Measurements from ENCODE around the gene OR6C76.

GRCh38 chr12:55396326-55396725, 29.7 kb upstream of the OR6C76 start:
- no peak for TF ChIP-seq POLR2A (IDR thresholded peaks at IDR 0.05)
- no peak for TF ChIP-seq CTCF (IDR thresholded peaks at IDR 0.05)

All from heart left ventricle (tissue), 13 donors.